Measurements from ENCODE around the gene SEMA7A. TPM values are rescaled to one million over a fixed set of nuclear protein-coding genes. Genes with fewer than 3 reads are reported as not detected.

SEMA7A gene
- total and polyA plus RNA-seq, 2 of the 4 experiments (the other 2 are of a cell fraction), result 30.5 to 87.3 TPM

- peak overlapping the region; percentile 92; the same call in 1 of the 2 replicates for H2AK5ac ChIP-seq (ENCODE audit: low read depth, low read length)
- DNase-seq, result no peak
- H4K20me1 ChIP-seq (ENCODE audit: insufficient read depth, low read length), result no peaks in the 10 kb centered on the region
- H3K9me3 ChIP-seq (ENCODE audit: control insufficient read depth, insufficient read depth, low read length), result no peaks in the 10 kb centered on the region
- H3K9ac ChIP-seq (ENCODE audit: low read depth, low read length), result no peak overlapping the region
- no peaks in the 10 kb centered on the region for H3K27me3 ChIP-seq (ENCODE audit: control insufficient read depth, insufficient read depth, low read length)
- H3K79me1 ChIP-seq (ENCODE audit: low read depth in 1 of 2, low read length in 2 of 2), result peaks cover 0 to 30% of the 10 kb centered on the region in 2 experiments; a peak in 3 of 4 replicates
- peak overlapping the region; percentile 76 to 89; a peak in 3 of 4 replicates for H4K8ac ChIP-seq (ENCODE audit: low read depth in 2 of 2, low read length in 2 of 2)
- no peaks in the 10 kb centered on the region for H3K36me3 ChIP-seq (ENCODE audit: control insufficient read depth, insufficient read depth, low read length)
- H2BK15ac ChIP-seq (ENCODE audit: low read depth, low read length), result peak overlapping the region; percentile 73; the same call in 1 of the 3 replicates
- no peak overlapping the region for H3K4me2 ChIP-seq (ENCODE audit: low read depth, low read length)
- peak overlapping the region; percentile 76 for H2AFZ ChIP-seq (replicated peaks; ENCODE audit: low read length, poor library complexity)
- H3K14ac ChIP-seq (replicated peaks; ENCODE audit: low read depth, low read length), result peak overlapping the region; percentile 14; the same call in 1 of the 2 replicates
- in situ Hi-C loops (cut with MboI; ENCODE audit: low sequenced_read_pairs), result no loop called here
- no peak overlapping the region for H3K4me3 ChIP-seq (ENCODE audit: insufficient read depth, low read depth, low read length)
- peak overlapping the region; percentile 93 for H2BK5ac ChIP-seq (ENCODE audit: low read depth, low read length, poor library complexity, severe bottlenecking)
- no peak overlapping the region; the same call in 1 of the 2 replicates for H3K27ac ChIP-seq (ENCODE audit: insufficient read depth, low read length)
- H3K4me1 ChIP-seq (ENCODE audit: control insufficient read depth, insufficient read depth, low read length), result peaks cover 46% of the 10 kb centered on the region
- peak overlapping the region; percentile 34; the same call in 1 of the 2 replicates for H3K18ac ChIP-seq (ENCODE audit: low read depth, low read length)
- intact Hi-C loops (cut with micrococcal nuclease), result no loop called here
- TF ChIP-seq POLR2A (IDR thresholded peaks at IDR 0.05; ENCODE audit: low read depth, low read length) (peak; percentile 10; the same call in 1 of the 2 replicates), ELK1 (IDR thresholded peaks at IDR 0.05; ENCODE audit: borderline replicate concordance, low read depth, low read length) (no peak)
- H2BK120ac ChIP-seq (ENCODE audit: low read depth, low read length), result peak overlapping the region; percentile 76
- peak overlapping the region; percentile 35; the same call in 1 of the 2 replicates for H2BK20ac ChIP-seq (ENCODE audit: low read depth, low read length)
- H4K5ac ChIP-seq (ENCODE audit: low read depth, low read length), result peak overlapping the region; percentile 87; the same call in 1 of the 2 replicates
- peak overlapping the region; percentile 84 for H4K91ac ChIP-seq (ENCODE audit: insufficient read depth, low read depth, low read length)
- BruUV-seq (replicated peaks), result no TSS peak
- no peak overlapping the region for H3K56ac ChIP-seq (ENCODE audit: extremely low read depth, insufficient read depth, low read length)
- H3K4ac ChIP-seq (ENCODE audit: low read depth, low read length), result peak overlapping the region; percentile 96
- dilution Hi-C loops (cut with HindIII; ENCODE audit: low sequenced_read_pairs, unreplicated experiment), result no loop called here
- CTCF ChIA-PET, result no interaction called here
- no peak for ATAC-seq (ENCODE audit: low read depth)
- 92% methylated on average over 4 of the region's 10 CpGs; no CpG with 5 or more reads in 1 of the 2 experiments for WGBS, 2 experiments (ENCODE audit: extremely low coverage in 2 of 2, insufficient read length in 1 of 2)
- H2AK9ac ChIP-seq (replicated peaks; ENCODE audit: low read depth, low read length, poor library complexity), result peak overlapping the region; percentile 93
- POLR2A ChIA-PET (ENCODE audit: unreplicated experiment), result no interaction called here
- peaks cover 42% of the 10 kb centered on the region for H3K9me1 ChIP-seq (ENCODE audit: insufficient read depth, low read length)
- H3K23ac ChIP-seq (ENCODE audit: low read depth, low read length), result no peak overlapping the region
These were observed 37.7 kb downstream of the SEMA7A start for GRCh38 chr15:74396146-74396438.
